Glutamatergic neuron (in vitro differentiated cells): Measurements from ENCODE around the gene SDSL. TPM values are rescaled to one million over a fixed set of nuclear protein-coding genes. Genes with fewer than 3 reads are reported as not detected.

Experiments
- DNase-seq: peaks from one replicate; pipeline ENCODE4 v3.0.0; 2022
- H3K27ac Mint-ChIP-seq: one replicate; pipeline ENCODE4 v1.8.0; 2020; ENCODE audit warnings: mild to moderate bottlenecking, mixed read lengths, inconsistent platforms; ENCODE audit not compliant: unreplicated experiment
- H3K27me3 Mint-ChIP-seq: one replicate; pipeline ENCODE4 v1.8.0; 2020; ENCODE audit warnings: mild to moderate bottlenecking, moderate library complexity, mixed read lengths, inconsistent platforms; ENCODE audit not compliant: unreplicated experiment
- H3K36me3 Mint-ChIP-seq: one replicate; pipeline ENCODE4 v1.8.0; 2020; ENCODE audit warnings: mild to moderate bottlenecking, mixed read lengths, inconsistent platforms; ENCODE audit not compliant: unreplicated experiment
- H3K4me1 Mint-ChIP-seq: one replicate; pipeline ENCODE4 v1.8.0; 2020; ENCODE audit warnings: mild to moderate bottlenecking, low read depth, mixed read lengths, inconsistent platforms; ENCODE audit not compliant: unreplicated experiment
- H3K4me3 Mint-ChIP-seq: one replicate; pipeline ENCODE4 v1.8.0; 2020; ENCODE audit warnings: mild to moderate bottlenecking, mixed read lengths, inconsistent platforms; ENCODE audit not compliant: unreplicated experiment
- H3K9me3 Mint-ChIP-seq: one replicate; pipeline ENCODE4 v1.8.0; 2020; ENCODE audit warnings: mild to moderate bottlenecking, moderate library complexity, mixed read lengths, inconsistent platforms; ENCODE audit not compliant: unreplicated experiment
- total RNA-seq: library from RNA; stranded (reverse); fragmentation: NEBNext Ultra II Directional; extraction: Animal tissue kit (Norgen Biotek cat#: 25700); gene quantifications from one replicate; pipeline ENCODE4 v1.2.1, GENCODE V29; 2021; ENCODE audit not compliant: unreplicated experiment
- TF ChIP-seq, protein P1 (sequence below): fragments of 200-600 bp; sonication (generic); IDR thresholded peaks from one replicate; pipeline ENCODE4 v1.5.0; 2021; ENCODE audit not compliant: partially characterized antibody, unreplicated experiment

Gene SDSL
- total RNA-seq, 1 donor from 2014 or later, result 0.74 TPM

GRCh38 chr12:113466454-113467141 is 44.4 kb downstream of the SDSL start:
- TF ChIP-seq, protein P1, sequence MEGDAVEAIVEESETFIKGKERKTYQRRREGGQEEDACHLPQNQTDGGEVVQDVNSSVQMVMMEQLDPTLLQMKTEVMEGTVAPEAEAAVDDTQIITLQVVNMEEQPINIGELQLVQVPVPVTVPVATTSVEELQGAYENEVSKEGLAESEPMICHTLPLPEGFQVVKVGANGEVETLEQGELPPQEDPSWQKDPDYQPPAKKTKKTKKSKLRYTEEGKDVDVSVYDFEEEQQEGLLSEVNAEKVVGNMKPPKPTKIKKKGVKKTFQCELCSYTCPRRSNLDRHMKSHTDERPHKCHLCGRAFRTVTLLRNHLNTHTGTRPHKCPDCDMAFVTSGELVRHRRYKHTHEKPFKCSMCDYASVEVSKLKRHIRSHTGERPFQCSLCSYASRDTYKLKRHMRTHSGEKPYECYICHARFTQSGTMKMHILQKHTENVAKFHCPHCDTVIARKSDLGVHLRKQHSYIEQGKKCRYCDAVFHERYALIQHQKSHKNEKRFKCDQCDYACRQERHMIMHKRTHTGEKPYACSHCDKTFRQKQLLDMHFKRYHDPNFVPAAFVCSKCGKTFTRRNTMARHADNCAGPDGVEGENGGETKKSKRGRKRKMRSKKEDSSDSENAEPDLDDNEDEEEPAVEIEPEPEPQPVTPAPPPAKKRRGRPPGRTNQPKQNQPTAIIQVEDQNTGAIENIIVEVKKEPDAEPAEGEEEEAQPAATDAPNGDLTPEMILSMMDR, result no peak
- DNase-seq, result no peak
- Mint-ChIP-seq H3K27me3 (peaks cover 41% of the 10 kb centered on the region), H3K27ac (peak overlapping the region; percentile 15), H3K9me3 (peaks cover 9% of the 10 kb centered on the region), H3K4me3 (peak overlapping the region; percentile 83), H3K4me1 (peaks cover 20% of the 10 kb centered on the region), H3K36me3 (peaks cover 6% of the 10 kb centered on the region)

DNA sequence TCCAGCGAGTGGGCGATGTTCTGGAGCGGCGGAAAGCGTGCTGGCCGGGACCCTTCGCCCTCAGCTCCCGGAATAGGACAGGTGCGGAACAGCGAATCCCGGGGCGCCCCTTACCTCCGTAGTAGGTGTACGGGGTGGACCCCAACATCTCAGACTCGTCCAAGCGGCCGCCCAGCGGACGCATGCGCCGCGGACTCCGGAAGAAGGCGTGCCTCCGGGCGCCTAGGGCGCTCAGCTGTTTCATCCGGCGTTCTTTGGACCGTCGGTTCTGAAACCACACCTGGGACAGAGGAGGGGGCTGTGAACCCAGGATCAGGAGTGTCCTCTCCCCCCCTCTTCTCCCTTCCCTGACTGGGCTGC is 44.9 kb downstream of the SDSL start:
- Mint-ChIP-seq H3K4me1 (peaks cover 20% of the 10 kb centered on the region), H3K9me3 (peaks cover 9% of the 10 kb centered on the region)
- DNase-seq, result no peak

DNA sequence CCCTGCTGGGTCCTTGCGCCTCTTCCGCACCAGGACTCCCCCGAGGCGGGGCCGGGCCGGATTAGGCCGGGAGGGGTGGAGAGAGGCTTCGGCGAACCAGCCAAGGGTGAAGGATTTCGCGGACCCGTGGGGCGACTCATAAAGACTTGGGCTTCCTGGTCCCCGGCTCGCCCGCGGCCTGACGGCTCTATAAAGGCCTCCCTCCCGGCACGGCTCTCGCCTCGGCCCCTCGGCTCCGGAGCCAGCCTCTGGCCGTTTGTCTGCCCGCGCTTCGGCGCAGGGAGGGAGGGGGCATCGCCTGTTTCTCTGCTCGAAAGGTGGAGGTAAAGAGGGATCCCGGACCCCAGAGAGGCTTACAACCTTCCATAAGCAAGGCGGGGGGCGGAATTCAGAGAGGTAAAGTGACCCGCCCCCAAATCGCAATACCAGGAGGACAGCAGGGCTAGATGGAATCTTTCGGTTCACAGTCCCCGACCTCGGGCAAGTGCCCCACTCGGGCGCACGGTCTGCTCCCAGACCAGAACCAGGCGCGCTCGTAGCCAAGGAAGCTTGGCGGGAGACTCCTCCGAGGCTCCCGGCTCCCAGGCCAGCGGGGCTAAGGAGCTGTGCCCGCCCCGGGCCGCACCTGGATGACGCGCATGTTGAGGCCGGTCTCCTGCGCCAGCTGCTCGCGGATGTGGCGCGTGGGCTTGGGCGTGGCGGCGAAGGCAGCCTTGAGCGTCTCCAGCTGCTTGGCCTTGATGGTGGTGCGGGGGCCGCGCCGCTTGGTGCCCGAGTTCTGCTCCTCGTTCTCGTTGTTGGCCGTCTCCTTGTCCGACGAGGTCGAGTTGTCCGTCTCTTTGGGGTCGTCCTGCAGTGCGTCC is 45.6 kb downstream of the SDSL start:
- no peak overlapping the region for H3K27ac Mint-ChIP-seq
- H3K36me3 Mint-ChIP-seq, result peaks cover 6% of the 10 kb centered on the region
- H3K9me3 Mint-ChIP-seq, result peaks cover 9% of the 10 kb centered on the region
- H3K4me1 Mint-ChIP-seq, result peaks cover 20% of the 10 kb centered on the region
- no peak for DNase-seq
- H3K4me3 Mint-ChIP-seq, result peak overlapping the region; percentile 68
- TF ChIP-seq, protein P1, result no peak
- H3K27me3 Mint-ChIP-seq, result peaks cover 42% of the 10 kb centered on the region

More for the DNA sequence above, 44.9 kb downstream of the SDSL start:
- Mint-ChIP-seq H3K4me3 (peak overlapping the region; percentile 83), H3K36me3 (peaks cover 6% of the 10 kb centered on the region), H3K27me3 (peaks cover 41% of the 10 kb centered on the region), H3K27ac (peak overlapping the region; percentile 15)
- TF ChIP-seq, protein P1, result no peak

DNA sequence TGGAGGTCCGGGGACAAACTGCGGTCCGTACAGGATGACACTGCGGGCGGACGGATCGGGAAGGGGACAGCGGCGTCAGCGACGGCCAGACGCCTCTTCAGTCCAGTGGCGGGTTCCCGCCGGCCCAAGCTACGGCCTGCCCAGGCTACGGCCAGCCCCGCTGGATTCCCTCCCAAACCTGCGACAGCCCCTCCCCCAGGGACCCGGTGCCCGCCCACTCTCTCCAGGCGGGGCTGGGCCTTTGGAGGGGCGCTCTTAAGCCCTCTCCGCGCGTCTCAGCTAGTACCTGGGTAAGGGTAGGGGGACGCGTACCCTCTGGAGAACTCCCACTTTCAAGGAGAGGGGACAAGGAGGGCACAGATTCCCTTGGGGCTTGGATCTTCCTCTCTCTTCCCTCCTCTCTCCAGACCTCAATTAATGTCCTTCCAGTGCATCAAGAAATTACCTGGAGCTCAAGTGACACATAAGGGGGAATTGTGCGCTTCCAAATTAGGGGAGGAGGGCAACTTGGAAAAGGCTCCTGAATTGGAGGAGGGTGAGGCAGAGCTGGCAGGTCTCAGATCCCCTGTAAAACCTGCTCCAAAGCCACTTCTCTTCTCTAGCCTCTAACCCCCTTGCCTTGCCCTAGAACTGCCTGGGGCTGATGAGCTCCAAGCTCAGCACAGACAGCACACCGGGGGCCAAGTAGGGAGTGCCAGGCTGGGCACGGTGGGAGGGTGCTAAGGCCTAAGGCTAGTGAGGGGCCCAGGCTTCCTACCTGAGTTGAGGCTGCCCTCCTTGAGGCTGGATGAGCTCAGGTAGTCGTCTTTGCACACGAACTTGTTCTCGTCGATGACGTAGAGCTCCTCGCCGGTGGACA is 46.4 kb downstream of the SDSL start:
- Mint-ChIP-seq H3K27ac (no peak overlapping the region), H3K4me1 (peaks cover 19% of the 10 kb centered on the region), H3K27me3 (peaks cover 48% of the 10 kb centered on the region), H3K4me3 (peak overlapping the region; percentile 46), H3K36me3 (peaks cover 5% of the 10 kb centered on the region), H3K9me3 (peaks cover 11% of the 10 kb centered on the region)
- TF ChIP-seq, protein P1, result no peak
- no peak for DNase-seq
